GM18873 (cell line): ENCODE data around the gene HLA-DQA1.

Source experiments
- ATAC-seq: cut with Tn5 transposase; IDR thresholded peaks from one replicate; pipeline ENCODE4 v1.9.1; 2021; ENCODE audit warnings: mild to moderate bottlenecking, moderate library complexity, moderate number of reproducible peaks; ENCODE audit not compliant: unreplicated experiment, low FRiP score

Gene HLA-DQA1

DNA sequence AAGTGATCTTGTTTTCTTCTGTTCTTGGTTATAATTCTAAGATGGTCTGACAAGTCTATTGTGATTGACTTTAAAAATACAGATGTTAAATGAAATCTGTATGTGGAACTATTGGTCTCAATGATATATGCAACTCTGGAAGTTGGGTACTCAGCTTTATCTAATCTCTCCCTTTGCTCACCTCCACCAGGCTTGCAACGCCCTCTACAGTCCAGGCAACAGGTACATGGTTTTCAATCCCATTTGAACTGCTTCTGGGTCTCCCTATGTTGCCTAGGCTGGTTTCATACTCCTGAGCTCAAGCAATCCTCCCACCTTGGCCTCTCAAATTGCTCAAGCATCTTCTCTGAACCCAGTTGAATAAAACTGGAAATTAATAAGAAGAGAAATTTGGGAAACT lies 54.8 kb downstream of the HLA-DQA1 start:
- ATAC-seq, result no peak
